M059J (cell line): ENCODE results near the gene ZNF606. TPM values are rescaled to one million over a fixed set of nuclear protein-coding genes. Genes with fewer than 3 reads are reported as not detected.
A peak's percentile ranks its signal among the peaks of the same experiment; 100 is the strongest.

Experiments used
- DNase-seq: peaks from one replicate; pipeline ENCODE4 v3.0.0-alpha.2; 2012; ENCODE audit warnings: low read depth
- total RNA-seq: library from RNA; depleted of rRNA; stranded (reverse); fragments of >200 nt; shearing (Covaris generic); gene quantifications from 2 replicates; pipeline ENCODE4 v1.2.3, GENCODE V29; 2014; rRNA removed

Gene ZNF606
- total RNA-seq: 13.2 and 13.4 TPM in 2 replicates

DNA sequence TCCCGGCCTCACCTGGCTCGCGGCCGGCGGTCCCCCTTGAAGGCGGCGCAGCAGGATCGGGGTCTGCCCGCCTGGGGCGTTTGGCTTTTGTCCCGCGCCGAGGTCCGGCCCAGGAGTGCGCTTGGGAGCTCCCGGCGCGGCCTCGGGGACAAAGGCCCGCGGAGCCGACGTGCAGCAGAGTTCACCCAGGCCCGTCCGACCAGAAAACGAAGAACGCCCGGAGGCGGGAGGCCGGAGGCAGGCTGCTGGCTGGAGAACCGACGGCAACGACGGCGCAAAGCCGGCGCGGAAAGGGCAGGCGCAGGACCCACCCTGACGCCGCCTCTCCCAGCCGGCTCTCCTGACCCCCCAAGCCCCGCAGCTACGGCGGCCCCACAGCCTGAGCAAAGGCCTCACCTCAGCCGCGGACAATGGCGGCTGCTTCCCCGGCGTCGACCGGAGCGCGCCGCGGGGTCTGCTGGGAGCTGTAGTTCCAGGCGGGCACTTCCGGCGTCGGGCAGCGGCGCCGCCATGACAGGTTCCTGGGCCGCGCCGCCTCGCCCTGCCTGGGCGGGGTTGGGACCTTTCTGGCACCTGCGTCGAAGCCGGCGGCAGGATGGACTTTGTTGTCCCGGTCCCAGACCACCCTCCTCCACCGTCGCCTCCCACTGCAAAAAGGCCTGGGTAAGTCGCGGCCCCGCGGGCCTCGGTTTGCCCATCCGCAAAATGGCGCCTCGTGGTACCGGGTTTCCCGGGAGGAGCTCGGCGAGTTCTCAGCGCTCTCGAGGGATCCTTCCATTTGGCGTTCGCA, at the start of gene ZNF606:
TSS of gene ZNF606 (minus strand) at position 437 of the 790 bp plus-strand sequence. CDS start 1,501 bp downstream, outside the sequence.
- peak; percentile 83 for DNase-seq

DNA sequence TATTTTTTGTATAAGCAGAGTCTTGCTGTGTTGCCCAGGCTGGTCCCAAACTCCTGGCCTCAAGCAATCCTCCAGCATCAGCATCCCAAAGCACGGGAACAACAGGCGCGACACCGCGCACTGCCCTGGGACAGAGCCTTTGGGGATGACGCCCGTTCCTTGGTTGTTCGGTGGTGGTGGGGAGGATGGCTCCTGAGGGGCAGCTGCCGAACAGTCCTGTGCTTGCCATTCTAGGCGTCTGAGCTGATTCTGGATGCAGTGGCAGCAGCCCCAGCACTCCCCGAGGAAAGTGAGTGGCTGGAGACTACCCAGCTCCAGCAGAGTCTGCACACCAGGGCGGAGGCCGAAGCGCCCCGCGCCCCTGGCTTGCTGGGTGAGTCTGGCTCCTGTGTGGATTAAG, 49.6 kb upstream of the ZNF606 start:
- no peak for DNase-seq

DNA sequence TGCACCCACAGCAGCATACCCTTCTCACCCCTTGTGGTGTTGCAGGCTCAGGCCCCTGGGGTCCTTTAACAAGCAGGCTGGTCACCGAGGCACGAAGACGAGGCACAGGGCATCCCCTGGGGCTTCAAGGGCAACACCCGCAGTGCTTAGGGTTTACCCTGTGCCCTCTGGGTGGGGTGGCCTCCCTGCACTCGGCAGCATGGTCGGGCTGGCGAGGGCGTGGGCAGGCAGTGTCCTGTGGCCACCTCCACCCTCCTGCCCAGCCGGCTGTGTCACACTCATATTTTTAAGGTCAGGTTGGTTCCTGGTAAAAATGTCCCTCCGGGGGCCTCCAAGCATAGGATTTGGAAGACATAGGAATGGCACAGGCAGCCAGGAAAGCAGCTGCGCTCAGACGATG, 45.1 kb upstream of the ZNF606 start:
- no peak for DNase-seq

DNA sequence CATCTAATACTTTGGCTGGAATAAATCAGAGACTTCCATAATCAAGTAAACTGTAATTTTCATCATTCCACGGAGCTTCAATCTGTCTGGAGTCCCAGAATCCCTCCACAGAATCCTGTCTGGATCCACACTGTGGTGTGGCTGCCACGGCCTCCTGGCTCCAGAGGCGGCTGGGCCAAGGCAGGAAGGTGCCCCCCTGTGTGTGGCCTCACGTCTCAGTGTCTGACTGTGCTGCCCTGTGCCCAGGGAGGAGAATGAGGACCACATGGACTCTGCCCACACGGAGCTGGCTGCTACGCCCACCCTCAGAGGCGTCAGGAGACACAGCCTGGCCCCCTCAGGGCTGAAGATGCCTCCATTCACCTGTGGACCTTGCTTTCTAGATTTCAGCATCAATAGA, 44.2 kb upstream of the ZNF606 start:
- DNase-seq: no peak

DNA sequence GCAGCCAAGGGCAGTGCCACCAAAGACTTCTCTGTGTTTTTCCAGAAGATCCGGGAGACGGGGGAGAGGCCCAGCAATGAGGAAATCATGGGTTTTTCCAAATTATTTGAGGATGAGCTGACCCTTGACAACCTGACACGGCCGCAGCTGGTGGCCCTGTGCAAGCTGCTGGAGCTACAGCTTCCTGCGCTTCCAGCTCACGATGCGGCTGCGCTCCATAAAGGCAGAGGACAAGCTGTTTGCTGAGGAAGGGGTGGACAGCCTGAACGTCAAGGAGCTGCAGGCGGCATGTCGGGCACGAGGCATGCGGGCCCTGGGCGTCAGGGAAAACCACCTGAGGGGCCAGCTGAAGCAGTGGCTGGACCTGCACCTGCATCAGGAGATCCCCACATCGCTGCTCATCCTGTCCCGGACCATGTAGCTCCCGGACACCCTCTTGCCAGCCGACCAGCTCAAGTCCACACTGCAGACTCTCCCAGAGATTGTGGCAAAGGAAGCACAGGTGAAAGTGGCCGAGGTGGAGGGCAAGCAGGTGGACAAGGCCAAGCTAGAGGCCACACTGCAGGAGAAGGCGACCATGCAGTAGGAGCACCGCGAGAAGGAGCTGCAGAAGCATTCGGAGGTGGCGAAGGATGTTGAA, 42.9 kb upstream of the ZNF606 start:
- no peak for DNase-seq

DNA sequence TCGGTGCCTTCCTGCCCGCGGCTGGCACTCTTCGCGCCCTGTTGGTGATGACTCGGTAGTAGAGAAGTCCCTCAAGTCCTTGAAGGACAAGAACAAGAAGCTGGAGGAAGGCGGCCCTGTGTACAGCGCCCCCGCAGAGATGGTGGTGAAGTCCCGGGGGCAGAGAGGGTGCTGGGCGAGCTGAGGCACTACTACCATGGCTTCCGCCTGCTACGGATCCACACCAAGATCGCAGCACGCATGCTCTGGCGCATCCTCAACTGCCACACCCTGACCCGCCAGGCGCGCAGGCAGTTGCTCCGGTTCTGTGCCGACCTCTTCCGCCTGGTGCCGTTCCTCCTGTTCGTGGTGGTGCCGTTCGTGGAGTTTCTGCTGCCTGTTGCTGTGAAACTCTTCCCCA, 42.3 kb upstream of the ZNF606 start:
- no peak for DNase-seq

DNA sequence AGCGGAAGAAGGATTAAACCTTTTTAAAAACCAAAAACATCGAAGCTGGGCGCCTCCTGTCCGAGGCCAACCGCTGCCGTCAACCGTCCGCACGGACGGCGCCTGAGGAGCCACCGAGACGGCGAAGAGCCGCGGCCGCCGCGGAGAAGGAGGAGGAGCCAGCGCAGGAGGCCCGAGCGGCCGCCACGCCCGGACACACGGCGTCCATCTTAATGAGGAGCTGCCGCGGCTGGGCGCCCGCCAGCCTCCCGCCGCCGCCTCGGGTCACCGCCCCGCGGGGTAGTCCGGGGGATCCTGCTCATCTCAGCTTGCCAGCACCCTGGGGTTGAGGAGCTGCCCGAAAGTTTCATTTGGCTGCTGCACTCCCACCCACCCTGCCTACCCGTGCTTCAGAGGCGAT, 41.8 kb upstream of the ZNF606 start:
- no peak for DNase-seq

DNA sequence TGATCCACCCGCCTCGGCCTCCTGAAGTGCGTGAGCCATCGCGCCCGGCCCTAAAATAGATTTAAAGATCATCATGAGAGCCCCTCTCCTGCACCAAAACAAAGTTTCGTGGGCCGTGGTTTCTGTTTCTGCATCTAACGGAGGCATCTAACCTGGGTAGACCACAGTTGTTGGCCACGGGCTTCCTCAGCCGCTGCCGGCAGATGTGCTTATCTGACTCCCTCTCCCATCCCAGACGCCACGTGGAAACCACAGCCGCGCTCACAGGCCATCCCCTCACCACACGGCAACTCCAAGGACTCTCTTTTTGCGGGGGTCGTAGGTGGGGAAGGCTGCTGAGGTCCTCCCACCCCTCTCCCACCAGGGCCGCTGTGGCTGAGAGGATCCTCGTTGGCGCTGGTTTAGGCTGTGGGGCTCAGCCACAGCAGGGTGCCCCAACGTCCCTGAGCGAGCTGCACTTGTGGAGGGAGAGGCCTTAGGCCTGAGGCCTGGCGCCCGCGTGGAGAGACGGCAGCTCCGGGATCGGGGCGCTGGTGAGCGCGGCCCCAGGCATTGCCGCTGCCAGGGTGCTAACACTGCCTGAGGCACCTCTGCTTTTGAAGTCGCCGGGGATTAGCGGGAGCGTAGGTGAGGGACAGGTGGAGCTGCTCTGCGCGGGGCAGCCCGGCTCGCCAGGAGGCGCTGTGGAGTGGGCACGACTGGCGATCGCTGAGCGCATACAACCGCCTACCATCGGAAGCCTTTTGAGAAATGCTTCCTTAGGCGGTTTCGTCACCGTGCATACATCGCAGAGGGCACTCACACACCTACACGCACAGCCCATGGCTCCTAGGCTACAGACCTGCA, 40.1 kb upstream of the ZNF606 start:
- DNase-seq: no peak

DNA sequence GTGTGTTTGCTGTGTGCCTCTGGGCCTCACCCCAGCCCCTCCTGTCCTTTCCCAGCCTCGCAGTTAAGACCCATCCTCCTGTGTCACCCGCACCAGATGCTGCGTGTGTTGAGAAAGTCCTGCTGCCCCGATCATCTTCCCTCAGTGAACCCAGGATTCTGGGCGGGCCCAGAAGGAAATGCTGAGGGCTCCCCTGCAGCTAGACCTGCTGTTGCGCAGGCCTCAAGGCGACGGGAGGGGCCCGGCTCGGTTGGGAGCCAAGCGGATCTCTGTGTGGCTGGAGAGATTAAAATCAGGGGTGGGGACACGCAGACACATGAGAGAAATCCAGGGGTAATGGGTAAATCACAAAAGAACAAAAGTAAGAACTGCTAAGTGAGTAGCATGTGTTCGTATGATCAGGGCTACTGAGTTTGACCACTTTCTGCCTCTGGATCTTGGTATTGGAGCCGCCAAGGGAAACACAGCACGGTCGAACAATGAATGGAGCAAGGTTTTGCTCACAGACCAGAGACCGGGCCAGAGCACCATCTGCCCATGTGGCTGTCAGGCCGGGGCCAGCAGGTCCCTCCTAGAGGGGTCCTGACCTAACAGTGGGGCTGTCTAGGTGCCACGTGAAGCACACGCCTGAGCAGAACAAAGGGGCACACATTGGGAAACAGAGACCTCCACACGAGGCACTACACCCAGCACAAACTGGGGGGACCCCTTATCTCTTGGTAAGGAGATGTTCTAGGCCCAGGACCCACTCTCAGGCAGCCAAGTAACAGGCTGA, 38.3 kb upstream of the ZNF606 start:
- no peak for DNase-seq

DNA sequence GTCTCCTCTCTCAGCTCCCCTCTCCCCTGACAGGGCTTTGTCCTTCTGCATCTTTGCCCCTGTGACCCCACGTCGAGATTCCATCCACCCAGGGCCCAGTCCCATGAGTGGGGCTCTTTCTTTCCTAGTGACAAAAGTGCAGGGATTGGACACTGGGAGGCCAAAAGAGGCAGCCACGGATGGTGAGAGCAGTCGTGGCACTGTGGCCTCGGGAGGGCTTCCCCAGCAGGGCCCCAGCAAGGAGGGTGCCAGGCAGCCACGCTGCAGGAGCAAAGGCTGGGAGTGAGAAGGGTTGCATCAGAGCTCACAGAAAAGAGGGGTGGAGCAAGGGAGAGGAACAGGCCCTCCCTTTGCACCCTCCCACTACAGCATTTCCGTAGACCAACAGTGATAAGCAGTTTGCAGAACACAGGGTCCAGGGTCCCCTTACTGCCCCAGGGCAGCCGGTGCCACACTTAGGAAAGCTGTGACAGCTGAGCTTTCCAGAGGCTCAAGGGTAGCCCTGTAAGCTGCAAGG, 36.1 kb upstream of the ZNF606 start:
- DNase-seq: no peak

DNA sequence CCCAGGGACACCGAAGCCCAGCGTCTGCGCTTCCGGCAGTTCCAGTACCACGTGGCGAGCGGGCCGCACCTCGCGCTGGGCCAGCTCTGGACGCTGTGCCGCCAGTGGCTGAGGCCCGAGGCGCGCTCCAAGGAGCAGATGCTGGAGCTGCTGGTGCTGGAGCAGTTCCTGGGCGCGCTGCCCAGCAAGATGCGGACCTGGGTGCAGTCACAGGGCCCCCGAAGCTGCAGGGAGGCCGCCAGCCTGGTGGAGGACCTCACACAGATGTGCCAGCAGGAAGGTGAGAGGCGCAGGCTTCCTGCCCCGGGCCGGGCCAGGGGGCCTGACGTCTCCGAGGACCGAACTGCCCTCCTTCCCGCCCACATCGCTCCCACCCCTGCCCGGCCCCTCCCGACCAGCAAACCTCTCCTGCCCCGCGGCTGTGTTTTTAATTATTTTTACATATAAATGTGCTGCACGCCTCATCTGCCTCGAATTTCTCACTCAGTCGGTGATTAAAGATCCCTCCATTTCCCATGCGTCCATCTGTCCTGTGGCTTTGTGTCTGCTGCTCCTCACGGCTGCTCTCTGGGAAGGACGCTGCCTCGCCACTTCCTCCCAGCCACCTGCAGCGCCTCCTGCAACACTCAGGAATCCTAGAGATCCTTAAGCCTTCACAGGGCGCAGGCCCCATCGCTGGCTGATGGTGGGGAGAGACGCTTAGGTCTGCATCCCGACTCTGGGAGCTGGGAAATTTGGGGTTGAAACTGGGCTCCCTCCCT, 35.5 kb upstream of the ZNF606 start:
- DNase-seq: peak; percentile 9

DNA sequence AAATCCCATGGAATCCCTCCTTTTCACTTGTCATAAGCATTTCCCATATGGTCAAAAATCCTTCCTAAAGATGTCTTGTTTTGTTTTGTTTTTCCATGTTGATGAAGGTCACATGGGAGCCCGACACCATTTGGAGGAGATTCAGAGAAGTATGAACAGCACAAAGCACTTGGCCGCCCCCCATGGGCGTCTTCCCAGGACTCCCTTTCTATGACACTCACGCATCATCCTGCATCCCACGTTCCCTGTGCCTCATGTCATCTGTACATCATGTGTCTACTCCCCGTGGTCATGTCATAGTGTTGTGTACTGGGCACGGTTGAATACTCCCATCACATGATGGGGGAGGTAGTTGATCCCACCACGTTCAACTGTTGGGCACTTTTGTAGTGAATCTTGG, 33.2 kb upstream of the ZNF606 start:
- DNase-seq: no peak

DNA sequence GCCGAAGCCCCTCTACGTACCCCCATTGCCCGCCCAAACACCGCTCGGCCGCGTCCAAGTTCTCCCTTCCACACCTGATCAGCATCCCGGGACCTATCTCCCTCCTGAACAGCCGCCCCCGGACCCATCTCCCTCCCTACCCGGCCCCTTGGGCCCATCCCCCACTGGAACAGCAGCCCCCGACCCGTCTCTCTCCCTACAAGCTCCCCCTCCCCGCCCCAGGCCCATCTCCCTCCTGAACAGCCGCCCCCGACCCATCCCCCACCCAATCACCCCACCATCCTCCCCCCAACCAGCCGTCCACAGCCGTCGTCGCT, 31.8 kb upstream of the ZNF606 start:
- DNase-seq: no peak

DNA sequence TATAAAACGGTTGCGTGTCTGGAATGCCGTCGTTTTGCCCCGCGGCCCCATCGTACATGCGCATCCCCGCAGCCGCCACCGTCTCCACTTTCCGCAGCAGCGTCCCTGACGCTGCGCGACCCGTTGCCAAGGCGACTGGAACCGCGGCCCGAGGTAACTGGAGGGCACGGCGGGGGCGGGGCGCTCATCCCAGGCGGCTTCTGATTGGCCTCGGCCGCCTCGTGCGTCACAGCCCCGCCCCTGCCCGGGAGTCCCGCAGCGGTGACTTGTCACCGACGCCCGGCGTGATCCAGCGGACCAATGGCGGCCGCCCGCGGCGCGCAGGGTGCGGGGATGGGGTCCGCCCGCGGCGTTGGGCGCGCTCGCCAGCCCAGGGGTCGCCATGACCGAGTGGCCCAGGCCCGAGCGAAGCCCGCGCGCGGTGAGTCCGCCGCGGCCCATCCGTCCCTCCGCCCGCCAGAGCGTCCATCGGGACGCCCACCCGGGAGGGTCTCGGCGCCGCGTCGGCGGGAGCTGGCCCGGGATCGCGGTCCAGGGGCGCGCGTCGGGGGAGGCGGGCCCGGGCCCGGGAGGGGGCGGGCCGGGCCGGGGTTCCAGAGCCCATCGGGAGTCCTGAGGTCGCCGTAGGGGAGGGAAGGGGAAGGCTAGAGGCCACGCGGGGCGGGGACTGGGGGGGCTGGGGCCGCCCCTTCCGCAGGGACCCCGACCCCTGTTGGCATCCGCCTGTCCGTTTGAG, 31.3 kb upstream of the ZNF606 start, which contains the start of gene ZSCAN1:
TSS of gene ZSCAN1 (plus strand) at position 285 of the 736 bp plus-strand sequence. CDS start 3,812 bp downstream, outside the sequence.
- peak; percentile 91 for DNase-seq

DNA sequence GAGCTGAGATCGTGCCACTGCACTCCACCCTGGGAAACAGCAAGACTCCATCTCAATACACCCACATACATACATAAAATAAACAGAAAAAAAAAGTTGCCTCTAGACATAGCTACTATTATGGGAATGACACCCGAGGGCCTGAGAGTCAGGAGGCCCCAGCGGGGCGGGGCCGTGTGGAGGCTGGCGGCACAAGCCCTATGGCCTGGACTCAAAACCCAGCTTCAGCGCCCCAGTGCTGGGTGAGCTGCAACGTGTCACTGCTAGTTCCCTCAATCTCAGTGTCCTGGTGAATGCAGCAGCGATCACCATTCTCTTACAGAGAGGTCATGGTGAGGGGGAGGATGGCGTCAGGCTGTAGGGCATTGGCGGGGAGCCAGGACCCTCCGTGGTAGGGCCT, 22.0 kb upstream of the ZNF606 start:
- no peak for DNase-seq

DNA sequence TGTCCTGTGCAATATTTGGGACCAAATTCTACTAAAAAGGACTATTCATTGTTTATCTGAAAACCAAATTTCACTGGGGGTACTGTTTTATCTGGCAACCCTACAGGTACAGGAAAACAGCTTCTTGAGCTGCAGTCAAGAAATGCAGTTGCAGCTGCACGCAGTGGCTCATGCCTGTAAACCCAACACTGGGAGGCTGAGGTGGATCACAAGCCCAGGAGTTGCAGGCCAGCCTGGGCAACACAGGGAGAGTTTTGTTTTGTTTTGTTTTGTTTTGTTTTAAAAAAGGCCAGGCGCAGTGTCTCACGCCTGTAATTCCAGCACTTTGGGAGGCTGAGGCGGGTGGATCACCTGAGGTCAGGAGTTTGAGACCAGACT, 19.7 kb upstream of the ZNF606 start:
- DNase-seq: no peak

DNA sequence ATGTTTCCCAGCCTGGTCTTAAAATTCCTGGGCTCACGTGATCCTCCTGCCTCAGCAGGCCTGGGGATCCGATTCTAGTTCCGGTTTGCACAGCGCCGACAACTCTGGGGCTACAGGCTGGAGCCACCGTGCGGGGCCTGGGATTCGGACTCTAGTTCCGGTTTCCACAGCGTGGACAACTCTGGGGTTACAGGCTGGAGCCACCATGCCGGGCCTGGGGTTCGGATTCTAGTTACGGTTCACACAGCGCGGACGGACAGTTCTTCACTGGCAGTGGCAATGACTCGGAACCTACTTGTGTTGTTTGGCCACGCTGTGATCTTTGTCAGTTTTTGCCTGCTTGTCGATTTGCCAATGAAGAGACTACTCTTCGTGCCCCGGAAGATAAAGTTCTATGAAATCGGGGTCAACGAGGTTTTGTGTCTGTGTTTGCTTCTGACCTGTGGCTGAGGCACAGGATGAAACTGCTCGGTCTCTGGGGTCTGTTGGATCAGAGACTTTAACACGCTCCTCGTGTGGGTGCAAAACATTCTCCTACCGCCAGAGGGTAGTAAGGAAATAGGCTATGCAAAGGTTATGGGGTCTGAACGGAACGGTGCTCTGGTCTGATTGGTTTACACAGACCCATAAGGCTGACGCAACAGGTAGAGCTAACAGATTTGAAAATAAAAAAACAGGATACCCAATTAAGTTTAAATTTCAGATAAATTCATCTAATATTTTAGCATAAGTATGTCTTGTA, 19.1 kb upstream of the ZNF606 start:
- peak; percentile 43 for DNase-seq

DNA sequence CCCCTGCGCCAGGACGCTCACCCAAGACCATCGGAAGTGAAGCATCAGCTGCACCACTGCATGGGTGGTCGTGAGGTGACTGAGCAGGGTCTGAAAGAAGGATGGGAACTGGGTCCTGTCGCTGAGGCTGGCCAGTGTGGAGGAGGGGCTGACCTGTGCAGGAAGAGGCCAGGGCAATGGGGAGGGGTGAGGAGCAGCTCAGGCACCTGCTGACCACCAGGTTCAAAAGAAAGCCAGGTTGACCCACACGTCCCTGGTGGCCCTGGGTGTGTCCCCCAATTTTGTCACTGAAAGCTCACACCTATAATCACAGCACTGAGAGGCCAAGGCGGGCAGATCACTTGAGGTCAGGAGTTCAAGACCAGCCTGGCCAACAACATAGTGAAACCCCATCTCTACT, 17.5 kb upstream of the ZNF606 start:
- no peak for DNase-seq

DNA sequence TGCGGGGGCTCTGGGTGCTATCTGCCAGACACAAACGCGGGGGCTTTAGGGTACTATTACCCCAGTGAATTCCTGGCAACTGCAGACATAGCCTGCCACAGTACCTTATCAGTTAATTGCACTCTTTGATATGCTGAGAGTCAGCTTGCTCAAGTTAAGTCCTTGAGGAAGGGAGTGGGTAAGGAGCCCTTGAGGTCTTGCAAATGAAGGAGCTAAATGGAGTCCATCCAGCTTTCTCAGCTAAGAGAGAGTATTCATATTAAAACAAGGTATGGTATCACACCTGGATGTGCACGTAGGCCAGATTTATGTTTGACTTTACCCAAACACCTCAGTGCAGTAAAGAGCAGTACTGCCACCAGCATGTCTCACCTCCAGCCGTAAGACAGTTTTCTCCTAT, 11.5 kb upstream of the ZNF606 start:
- no peak for DNase-seq
